Activated CD8-positive, alpha-beta T cell treated with anti-CD3 and anti-CD28 coated beads for 36 hours (primary cell): Measurements from ENCODE around the gene PREX1. TPM values are rescaled to one million over a fixed set of nuclear protein-coding genes. Genes with fewer than 3 reads are reported as not detected.

ENCODE experiments used
- ATAC-seq: fragments of 200-7000 bp; cut with Tn5 transposase; one replicate; pipeline ENCODE4 v1.10.0; 2021; ENCODE audit warnings: mild to moderate bottlenecking, moderate library complexity
- CTCF ChIA-PET: fragments of 350-600 bp; sonication (Branson Sonifier 250); formaldehyde crosslinking; loops from one replicate; lab custom pipeline; 2021; ENCODE audit warnings: antibody characterized with exemption; lab: Charles Lee
- POLR2A ChIA-PET: fragments of 350-600 bp; sonication (Branson Sonifier 250); formaldehyde crosslinking; loops from one replicate; lab custom pipeline; 2021; ENCODE audit warnings: antibody characterized with exemption; lab: Charles Lee
- DNase-seq: peaks from one replicate; pipeline ENCODE4 v3.0.0-alpha.2; 2020
- H3K27ac Mint-ChIP-seq: one replicate; pipeline ENCODE4 v1.8.0; 2021; ENCODE audit warnings: mild to moderate bottlenecking, mixed read lengths
- H3K27me3 Mint-ChIP-seq: one replicate; pipeline ENCODE4 v1.8.0; 2021; ENCODE audit warnings: mixed read lengths
- H3K36me3 Mint-ChIP-seq: one replicate; pipeline ENCODE4 v1.8.0; 2021; ENCODE audit warnings: low read depth, mixed read lengths
- H3K4me1 Mint-ChIP-seq: one replicate; pipeline ENCODE4 v1.8.0; 2021; ENCODE audit warnings: low read depth, mixed read lengths
- H3K4me3 Mint-ChIP-seq: one replicate; pipeline ENCODE4 v1.8.0; 2021; ENCODE audit warnings: mild to moderate bottlenecking, moderate library complexity, mixed read lengths
- H3K9me3 Mint-ChIP-seq: one replicate; pipeline ENCODE4 v1.8.0; 2021; ENCODE audit warnings: mixed read lengths
- CTCF ChIP-seq: fragments of 200-600 bp; IDR thresholded peaks from one replicate; pipeline ENCODE4 v1.8.0; 2022; ENCODE audit warnings: antibody characterized with exemption, mild to moderate bottlenecking
- intact Hi-C: fragments of 100-400 bp; cut with micrococcal nuclease; formaldehyde crosslinking; loops from one replicate; pipeline ENCODE4 v1.10.0; 2022
- total RNA-seq, 2 experiments: library from RNA; stranded (reverse); gene quantifications; one replicate each; pipeline ENCODE4 v1.2.3, GENCODE V29; 2021

Gene PREX1
- total RNA-seq, 2 experiments from 2014 or later: 79.7 to 80.5 TPM

DNA sequence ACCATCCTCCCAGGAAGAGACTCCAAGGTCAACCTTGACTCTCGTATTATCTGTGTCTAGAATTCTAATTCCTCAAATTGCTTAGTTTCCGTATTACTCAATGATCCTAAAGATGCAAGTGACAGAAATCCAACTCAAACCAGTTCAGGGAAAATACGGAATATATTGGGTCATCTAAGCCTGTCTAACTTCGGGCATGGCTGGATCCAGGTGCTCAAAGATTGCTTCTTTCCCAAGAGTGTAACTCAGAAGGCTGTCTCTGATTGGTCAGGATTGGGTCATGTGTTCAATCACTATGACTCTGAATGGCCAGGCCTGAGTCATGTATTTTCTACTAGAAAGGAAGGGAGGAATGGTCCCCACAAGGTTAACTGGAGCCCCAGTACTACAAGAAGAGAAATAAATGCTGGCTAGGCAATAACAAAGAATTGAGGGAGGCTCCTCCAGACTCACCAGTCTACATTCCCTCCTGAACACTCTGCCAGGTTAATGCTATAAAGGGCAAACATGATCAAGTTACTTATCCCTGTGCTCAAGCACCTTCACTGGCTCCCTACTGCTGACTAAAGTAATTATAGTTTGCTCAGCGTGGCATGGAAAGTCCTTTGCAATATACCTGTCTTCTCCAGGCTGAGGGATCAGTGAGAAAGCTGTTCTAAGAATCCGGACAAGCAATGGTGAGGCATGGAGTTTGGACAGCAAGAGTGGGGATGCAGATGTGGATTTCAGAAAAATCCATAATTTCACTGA lies 15.4 kb upstream of the PREX1 start:
- ChIA-PET POLR2A (no interaction called here), CTCF (no interaction called here)
- Mint-ChIP-seq H3K27ac (no peak overlapping the region), H3K36me3 (no peaks in the 10 kb centered on the region), H3K27me3 (no peaks in the 10 kb centered on the region), H3K4me3 (no peak overlapping the region), H3K4me1 (peaks cover 35% of the 10 kb centered on the region), H3K9me3 (peaks cover 10% of the 10 kb centered on the region)
- TF ChIP-seq CTCF: no peak
- DNase-seq: no peak
- intact Hi-C loops: no loop called here
- no peak for ATAC-seq

GRCh38 chr20:48841875-48842529 lies 14.2 kb upstream of the PREX1 start:
- no peak overlapping the region for H3K4me3 Mint-ChIP-seq
- ChIA-PET POLR2A (interaction anchor here (1.3 to 1.6 kb wide), 2 partner anchors 9 to 12 kb away, joined by 3 to 4 read pairs; no protein-coding TSS in a partner anchor), CTCF (interaction anchor here (0.7 to 1.6 kb wide), 6 partner anchors 9 to 221 kb away, joined by 3 to 6 read pairs (median 3); partner anchors contain the start of gene PREX1)
- peaks cover 5% of the 10 kb centered on the region for H3K9me3 Mint-ChIP-seq
- H3K27ac Mint-ChIP-seq: no peak overlapping the region
- DNase-seq (no peak), ATAC-seq (no peak)
- H3K4me1 Mint-ChIP-seq: peaks cover 27% of the 10 kb centered on the region
- H3K27me3 Mint-ChIP-seq: no peaks in the 10 kb centered on the region
- no peaks in the 10 kb centered on the region for H3K36me3 Mint-ChIP-seq
- TF ChIP-seq CTCF: no peak
- intact Hi-C loops: no loop called here

GRCh38 chr20:48841196-48841874 lies 13.5 kb upstream of the PREX1 start:
- TF ChIP-seq CTCF: no peak
- CTCF ChIA-PET: interaction anchor here (0.7 to 1.6 kb wide), 6 partner anchors 9 to 221 kb away, joined by 3 to 6 read pairs (median 3); partner anchors contain the start of gene PREX1
- no peaks in the 10 kb centered on the region for H3K27me3 Mint-ChIP-seq
- intact Hi-C loops: no loop called here
- H3K9me3 Mint-ChIP-seq: peaks cover 5% of the 10 kb centered on the region
- H3K36me3 Mint-ChIP-seq: no peaks in the 10 kb centered on the region
- DNase-seq: no peak
- no peak for ATAC-seq
- peaks cover 24% of the 10 kb centered on the region for H3K4me1 Mint-ChIP-seq
- POLR2A ChIA-PET: interaction anchor here (1.3 to 1.6 kb wide), 2 partner anchors 9 to 11 kb away, joined by 3 to 4 read pairs; no protein-coding TSS in a partner anchor
- H3K4me3 Mint-ChIP-seq: no peak overlapping the region
- H3K27ac Mint-ChIP-seq: no peak overlapping the region

GRCh38 chr20:48839154-48839917 lies 11.5 kb upstream of the PREX1 start:
- no peaks in the 10 kb centered on the region for H3K27me3 Mint-ChIP-seq
- DNase-seq (no peak), ATAC-seq (no peak)
- CTCF ChIA-PET: no interaction called here
- H3K9me3 Mint-ChIP-seq: peaks cover 4% of the 10 kb centered on the region
- no peak for TF ChIP-seq CTCF
- no peak overlapping the region for H3K27ac Mint-ChIP-seq
- H3K4me1 Mint-ChIP-seq: peaks cover 6% of the 10 kb centered on the region
- POLR2A ChIA-PET: no interaction called here
- intact Hi-C loops: no loop called here
- no peaks in the 10 kb centered on the region for H3K36me3 Mint-ChIP-seq
- no peak overlapping the region for H3K4me3 Mint-ChIP-seq
